DOHH2 (cell line): ENCODE results near the gene DOK6.
"Not testable (repeated sequence)": the region's sequence is repeated elsewhere in the genome, so short reads cannot be mapped to it uniquely, and the experiment has no call there.

ENCODE experiments used
- CTCF ChIP-seq: fragments of 200-600 bp; sonication (generic); IDR thresholded peaks from one replicate; pipeline ENCODE4 v1.5.1; 2014; ENCODE audit warnings: antibody characterized with exemption, mild to moderate bottlenecking, low read depth, low read length; ENCODE audit not compliant: poor library complexity, severe bottlenecking
- EZH2phosphoT487 ChIP-seq: fragments of 200-600 bp; sonication (generic); IDR thresholded peaks from 2 replicates; pipeline ENCODE4 v1.6.1; 2017; ENCODE audit warnings: borderline replicate concordance, mild to moderate bottlenecking, antibody characterized with exemption, low read length, moderate library complexity, mixed read lengths

- not testable (repeated sequence) for TF ChIP-seq CTCF, EZH2phosphoT487
These were observed 478.4 kb downstream of the DOK6 start for GRCh38 chr18:69879051-69879450.
